SIG-M5 treated with dmso at 0.1 percent for 504 hours (cell line): Measurements from ENCODE around the gene MLF2.
A peak's percentile ranks its signal among the peaks of the same experiment; 100 is the strongest.
"Not testable (repeated sequence)": the region's sequence is repeated elsewhere in the genome, so short reads cannot be mapped to it uniquely, and the experiment has no call there.

Source experiments
- DNase-seq: peaks from one replicate; lab custom pipeline; 2025; ENCODE audit not compliant: unreplicated experiment; lab: John Stamatoyannopoulos, UW

Gene MLF2

DNA sequence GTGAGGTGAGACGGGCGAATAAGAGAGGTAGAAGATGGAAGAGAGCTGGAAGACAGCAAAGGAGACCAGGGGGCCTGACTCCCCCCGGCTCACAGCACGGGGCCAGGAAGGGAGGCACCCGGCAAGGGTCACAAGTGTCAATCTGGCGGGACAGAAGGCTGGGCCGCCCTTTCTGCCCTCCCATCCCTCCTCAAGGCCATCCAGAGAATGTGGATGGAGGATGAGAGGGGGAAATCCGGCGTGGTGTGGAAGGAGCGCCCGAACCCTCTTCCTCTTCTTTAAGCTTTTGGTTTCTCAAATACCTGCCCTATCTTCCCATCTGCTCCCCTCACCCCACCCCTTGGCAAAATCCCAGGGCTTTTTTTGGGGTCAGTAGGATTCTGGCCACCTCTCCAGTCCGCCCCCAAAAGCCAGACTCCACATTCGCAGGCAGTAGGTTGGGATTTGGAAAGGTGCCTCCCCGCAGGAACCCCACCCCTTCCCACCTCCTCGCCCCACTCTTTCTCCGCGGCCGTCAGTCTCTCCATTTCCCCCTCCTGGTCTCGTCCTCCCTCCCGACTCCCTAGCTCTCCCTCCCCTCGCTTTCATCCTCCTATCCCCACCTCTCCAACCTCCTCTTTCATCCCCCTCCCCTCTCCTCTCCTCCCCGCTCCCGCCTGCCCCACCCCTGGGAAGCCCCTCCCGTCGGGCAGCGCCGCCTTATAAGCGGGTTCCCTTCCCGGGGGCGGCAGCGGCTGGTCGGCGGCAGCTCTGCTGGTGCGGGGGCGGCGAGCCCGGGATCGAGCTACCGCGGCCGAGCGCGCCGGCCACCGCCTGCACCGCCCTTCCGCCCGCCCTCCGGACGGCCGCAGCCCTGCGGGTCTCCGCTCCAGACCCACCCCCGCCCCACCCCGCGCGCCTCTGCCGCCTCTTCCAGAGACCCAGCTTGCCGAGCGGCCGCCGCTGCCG is 13.0 kb upstream of the MLF2 start, which contains the start of gene PTMS:
PTMS (plus strand) TSS at position 730 of the 948 bp plus-strand sequence. CDS start 343 bp downstream, outside the sequence.
- peak; percentile 39 for DNase-seq

DNA sequence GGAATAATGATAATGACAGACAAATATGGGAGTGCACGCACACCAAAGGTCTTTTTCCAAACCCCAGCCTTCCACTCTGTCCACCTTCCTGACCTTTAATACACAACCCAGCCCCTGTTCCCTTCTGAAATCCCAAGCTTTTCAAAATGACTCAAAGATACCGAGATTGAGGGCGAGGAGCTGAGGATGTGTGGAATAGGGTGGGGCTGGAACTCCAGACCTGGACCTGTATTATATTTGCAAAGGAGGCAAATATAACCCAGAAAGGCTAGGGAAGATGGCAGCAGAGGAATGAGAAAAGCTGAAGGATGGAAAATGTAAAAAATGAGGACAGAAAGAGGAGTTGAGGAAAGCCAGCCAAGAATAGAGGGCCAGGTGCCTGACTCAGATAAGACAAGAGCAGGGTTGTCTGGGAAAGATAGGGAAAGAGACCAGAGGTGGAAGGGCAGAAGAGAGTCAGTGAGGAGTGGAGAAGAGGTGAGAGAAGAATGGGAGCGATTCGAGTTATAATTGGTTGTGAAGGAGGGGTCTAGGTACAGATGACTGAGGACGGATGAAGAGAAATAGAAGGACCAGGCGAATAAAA is 12.2 kb upstream of the MLF2 start:
- no peak for DNase-seq

DNA sequence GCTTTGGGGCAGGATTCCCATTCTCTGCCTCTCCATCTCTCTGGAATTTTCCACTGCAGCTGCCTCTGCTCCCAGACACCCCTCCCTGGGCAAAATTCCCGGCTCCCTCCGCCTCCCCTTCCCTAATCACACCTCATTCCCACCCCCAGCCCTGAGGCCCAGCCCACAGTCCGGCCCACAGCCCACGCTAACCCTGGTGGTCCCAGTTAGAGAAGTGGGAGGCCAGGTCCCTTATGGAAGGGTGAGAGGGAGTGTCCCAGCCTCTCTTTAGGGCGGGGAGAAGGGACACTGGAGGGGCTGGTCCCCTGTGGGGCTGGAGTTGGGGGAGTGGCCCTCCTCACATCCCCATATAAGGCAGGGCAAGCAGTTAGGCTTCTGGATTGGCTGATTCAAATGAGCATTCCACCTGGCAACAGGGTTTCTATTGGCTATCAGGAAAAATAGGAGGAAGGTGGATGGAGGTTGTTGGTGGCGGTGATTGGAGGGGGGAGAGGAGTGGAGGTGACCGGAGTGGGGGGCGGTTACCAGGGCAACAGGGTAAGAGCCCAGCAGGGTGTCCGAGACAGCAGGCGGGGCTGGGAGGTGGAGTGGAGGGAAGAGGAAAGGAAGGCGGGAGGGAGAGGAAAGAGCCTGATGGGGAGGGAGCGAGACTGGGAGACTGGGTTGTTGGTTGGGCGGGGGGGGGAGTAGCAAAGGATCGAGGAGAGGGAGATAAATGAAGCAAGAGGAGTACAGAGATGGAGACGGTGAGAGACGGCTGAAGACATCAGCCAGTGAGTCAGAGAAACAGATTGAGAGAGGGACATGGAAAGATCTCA is 11.3 kb upstream of the MLF2 start:
- DNase-seq: peak; percentile 99

DNA sequence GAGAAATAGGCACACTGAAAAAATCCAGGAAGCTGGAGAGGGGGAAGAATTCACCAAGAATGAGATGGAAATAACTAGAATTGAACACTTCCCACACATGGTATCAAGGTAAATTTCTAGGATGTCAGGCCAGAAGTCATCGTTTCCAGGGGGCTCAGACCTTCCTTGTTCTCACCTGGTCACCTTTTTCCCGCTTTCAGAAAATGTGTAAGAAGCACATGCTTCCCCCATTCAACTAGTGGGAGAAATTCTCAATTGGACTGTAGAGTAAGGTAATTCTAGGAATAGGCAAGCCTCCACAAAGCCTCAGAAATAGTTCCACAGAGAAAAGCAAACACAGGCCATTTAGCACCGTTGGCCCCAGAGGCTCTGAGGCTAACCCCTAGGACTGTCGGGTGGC is 10.4 kb upstream of the MLF2 start:
- no peak for DNase-seq

DNA sequence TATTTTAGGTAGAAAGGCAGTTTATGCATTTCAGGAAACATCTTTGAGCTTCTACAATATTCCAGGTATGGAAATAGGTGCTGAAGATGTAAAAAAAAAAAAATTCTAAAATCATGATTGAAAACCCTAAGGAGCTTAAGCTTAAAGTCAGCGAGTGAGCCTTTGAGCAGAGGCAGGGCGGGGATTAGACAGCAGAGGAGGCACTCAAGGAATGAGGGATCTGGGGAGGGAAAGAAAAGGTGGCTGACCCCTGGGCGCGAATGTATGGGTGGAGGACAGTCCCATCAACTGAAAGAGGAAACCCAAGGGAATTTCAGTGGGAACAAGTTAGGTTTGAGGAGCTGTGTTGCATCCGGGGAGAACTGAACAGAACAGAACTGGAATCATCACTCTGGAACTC is 6.8 kb upstream of the MLF2 start:
- no peak for DNase-seq

DNA sequence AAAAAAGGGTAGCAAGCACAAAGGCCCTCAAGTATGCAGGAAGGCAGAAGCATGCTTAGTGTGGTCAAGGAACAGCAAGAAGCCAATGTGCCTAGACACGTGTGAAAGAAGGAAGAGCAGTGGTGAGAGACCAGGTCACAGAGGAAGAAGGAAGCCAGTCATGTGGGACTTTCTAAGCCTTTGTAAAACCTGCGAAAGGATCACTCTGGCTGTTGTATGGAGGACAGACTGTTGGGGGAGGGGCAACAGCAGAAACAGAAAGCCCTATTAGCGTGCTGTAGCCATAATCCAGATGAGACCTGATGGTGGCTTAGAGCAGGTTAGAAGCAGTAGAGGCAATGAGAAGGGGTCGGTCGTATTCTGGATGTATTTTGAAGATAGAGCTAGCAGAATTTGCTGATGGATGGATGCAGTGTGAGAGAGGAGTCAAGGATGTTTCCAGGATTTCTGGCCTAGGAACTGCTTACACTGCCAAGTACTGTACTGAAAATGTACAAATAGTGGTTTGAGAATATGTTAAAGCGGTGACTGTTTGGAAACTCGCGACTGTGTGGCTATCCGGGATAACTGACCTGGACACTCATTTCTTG is 5.7 kb upstream of the MLF2 start:
- DNase-seq: no peak

DNA sequence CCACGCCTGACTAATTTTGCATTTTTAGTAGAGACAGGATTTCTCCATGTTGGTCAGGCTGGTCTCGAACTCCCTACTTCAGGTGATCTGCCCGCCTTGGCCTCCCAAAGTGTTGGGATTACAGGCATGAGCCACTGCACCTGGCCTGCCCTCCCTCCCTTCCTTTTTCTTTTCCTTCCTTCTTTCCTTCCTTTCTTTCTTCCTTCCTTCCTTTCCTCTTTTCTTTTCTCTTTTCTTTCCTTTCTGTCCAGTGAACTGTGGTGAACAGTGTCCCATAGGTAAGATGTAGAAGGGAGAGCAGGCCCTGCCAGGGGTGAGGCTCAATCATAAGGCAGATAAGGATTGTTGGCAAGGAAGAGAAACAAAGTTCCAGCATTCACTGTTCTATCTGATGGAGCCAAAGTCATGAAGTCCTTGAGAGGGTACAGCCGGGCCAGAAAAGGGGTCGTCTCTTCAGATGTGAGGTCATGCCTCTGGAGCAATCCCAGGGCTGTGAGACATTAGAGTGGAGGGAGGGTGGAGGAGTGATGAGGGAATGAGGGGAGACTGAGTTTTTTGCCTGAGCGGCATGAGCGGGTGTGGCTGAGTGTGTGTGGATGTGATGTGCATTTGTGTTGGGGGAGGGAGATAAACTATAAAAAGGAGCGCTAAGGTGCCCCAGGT is 4.2 kb upstream of the MLF2 start:
- DNase-seq: no peak

DNA sequence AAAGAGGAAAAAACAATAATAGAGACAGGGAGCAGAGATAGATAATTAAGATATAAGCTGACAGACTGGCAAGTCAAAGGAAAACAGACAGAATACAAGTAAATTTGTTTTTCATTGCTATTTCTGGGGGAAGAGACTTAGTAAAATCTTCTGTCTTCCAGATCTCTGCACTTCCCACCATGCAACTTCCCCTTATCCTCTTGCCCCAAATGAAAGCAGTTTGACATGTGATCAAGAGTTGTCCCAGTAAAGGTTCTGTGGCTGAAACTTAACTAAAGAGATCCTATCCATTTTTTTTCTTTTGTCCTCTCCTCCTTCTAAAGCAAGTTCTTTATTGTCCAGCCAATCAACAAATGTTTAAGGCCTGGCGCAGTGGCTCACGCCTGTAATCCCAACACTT is 1.5 kb upstream of the MLF2 start:
- no peak for DNase-seq

DNA sequence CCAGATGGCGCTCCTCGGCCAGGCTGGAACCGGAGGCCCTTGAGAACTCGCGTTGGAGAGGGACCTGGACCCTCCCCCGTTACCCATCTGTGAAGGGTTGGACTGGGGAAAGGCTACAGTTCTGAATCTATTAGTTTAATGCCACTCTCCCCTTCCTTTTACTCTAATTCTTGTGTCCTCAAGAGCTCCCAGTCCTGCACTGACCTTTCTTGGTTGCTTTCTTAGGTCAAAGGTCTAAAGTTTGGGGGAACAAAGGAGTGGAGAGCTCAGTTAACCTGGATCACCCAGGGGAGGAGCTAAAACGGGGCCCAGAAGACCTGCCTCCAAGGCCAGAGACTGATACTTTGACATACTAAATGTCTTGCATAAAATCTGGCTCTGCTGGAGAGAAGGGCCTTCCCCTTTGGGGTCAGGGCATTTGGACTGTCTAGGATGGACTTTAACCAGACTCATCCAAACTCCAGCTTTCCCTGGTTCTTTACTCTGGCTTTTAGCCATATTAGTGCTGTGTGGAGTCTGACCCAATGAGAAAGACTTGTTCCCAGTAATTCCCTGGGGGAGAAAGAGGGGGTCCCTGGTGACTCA is 923 bp upstream of the MLF2 start:
- no peak for DNase-seq

DNA sequence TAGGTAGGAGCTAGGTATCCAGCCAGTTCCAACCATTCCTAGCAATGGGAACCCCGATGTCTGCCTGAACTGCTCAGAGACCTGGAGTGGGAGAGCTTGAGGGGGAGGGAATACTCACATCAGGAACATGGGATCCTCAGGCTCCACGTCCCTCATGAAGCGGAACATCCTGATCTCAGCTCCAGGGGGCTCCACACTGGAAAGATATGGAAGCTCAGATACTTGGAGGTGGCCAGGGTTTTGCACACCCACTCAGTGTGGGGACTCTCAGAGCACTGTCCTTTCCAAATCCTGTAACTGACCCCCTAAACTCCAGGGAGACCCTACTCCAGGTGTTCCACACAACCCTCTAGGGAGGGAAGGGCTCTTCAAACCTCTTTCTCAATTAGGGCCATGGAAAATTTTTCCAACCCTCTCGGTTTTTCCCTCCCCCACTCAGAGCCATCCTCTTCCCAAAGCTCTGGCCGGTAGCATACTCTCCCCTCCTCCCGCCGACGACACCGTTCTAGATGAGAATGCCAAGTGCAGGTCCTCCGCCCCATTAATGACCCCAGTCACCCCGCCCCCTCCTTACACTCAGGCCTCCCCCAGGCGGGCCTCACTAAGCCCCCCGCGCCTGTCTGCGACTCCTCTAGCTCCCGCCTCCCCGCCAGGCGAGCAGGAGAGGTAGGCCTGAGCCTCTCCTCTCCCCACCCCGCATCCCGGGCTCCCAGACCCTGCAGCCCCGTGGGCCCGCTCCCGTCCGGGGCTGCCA is 597 bp downstream of the MLF2 start:
- no peak for DNase-seq

DNA sequence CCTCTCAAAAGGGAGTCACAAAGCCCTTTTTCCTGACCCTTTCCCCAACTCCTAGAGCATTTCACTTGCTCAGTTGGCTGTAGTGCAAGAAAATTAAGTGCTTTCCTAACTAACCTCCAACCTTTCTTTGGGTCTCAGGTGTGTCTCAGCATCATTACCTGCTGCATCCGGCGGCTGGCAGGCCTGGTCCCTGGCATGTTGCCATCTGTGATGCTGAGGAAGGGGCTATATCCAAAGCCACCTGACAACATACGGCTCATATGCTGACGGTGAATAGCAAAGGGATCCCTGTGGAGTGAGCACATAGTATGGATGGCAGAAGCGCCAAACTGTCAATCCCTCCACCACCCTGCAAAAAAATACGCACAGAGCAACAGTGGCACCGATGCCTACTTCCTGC is 1.2 kb downstream of the MLF2 start:
- DNase-seq: no peak

DNA sequence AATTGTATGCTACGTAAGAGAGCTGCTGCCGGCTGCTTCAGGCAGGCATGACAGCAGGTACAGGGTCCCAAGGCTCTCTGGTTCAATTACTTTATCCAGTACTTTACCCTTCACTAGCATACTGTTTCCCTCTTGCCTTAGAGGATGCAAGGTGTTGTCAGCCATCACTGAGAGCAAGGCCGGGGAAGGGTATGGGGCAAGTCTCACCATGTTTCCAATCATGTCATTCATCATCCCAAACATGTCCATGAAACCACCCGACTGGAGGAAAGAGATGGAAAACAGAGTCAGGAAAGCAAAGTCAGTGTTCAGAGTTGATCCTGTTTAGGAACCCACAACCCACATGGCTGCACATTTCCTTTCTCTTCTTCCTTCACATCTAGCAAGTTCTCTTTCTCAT is 2.4 kb downstream of the MLF2 start:
- DNase-seq: no peak

DNA sequence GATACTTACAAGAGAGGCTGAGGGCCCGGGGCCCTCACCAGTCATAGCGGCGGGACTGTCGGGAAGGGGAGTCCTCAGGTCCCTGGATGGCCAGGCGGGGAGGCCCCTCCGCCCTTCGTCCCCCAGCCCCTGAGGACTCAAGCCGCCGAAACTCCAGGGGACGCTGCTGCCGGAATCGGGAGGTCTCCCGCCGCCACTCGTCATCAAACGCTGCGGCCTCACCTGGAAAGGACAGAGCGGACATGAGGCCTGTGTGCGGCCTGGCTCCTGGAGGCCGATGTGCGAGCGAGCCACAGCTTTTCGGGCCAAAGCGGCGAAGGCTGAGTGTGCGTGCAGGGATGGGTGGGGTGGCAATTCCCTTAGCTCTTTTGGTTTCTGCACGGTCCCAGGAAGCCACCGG is 4.2 kb downstream of the MLF2 start:
- no peak for DNase-seq

DNA sequence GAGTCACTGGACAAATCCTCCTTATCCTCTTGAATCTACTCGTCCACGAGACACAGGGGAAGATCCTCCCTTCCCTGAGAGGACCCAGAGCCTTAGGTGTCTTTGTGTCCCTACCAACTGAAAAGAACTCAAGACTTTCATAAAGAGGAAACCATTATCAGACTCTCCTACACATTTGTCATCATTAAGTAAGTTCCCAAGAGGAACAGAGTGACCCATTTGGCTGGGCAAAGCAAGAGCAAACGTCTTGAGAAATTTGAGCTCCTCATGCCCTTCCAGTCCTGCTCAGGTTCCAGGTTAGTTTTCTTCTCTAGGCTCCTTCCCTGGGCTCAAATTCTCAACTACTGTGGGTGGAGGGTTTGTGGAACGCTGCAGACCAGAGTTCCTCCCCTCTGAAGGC is 5.7 kb downstream of the MLF2 start:
- no peak for DNase-seq

DNA sequence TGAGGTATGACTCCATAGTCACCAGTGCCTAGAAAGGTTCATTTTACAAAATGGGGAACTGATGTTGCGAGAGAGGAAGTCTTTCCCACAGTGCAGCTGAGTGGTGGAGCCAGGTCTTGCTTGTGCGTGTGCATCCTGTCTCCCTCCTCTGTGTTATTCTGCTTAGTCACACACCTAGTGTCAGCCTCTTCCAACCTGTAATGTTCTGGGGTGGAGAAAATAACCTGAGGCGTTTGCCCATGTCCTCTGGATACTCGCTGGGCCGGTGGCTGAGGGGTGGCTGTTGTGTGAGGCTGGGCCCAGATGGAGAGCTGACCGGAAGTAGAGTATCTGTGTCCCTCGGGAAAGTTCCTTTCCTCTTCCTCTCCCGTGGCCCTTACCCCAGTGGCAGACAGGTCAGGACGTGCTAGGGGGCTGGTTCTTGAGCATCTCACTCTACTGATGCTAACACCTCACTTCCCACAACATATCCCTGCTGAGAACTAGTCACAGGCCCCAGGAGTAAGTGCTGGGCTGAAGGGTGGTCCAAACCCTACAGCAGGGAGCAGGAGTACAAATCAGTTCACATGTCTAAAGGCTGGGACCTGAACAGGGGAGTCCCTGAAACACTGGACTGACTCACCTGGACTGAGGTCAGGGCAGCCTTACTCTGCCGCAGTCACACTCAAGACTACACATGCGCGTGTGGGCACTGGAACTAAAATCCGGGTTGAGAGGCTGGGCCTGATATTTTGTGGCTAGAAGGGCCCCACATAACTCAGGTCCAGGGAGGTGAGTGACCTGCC is 7.0 kb downstream of the MLF2 start:
- DNase-seq: peak; percentile 91

DNA sequence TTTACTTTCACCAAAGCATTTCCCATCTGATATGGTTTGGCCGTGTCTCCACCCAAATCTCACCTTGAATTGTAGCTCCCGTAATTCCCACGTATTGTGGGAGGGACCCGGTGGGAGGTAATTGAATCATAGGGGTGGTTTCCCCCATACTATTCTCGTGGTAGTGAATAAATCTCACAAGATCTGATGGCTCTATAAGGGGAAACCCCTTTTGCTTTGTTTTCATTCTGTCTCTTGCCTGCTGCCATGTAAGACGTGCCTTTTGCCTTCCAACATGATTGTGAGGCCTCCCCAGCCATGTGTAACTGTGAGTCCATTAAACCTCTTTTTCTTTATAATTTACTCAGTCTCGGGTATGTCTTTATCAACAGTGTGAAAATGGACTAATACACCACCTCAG is 9.6 kb downstream of the MLF2 start:
- DNase-seq: not testable (repeated sequence)

DNA sequence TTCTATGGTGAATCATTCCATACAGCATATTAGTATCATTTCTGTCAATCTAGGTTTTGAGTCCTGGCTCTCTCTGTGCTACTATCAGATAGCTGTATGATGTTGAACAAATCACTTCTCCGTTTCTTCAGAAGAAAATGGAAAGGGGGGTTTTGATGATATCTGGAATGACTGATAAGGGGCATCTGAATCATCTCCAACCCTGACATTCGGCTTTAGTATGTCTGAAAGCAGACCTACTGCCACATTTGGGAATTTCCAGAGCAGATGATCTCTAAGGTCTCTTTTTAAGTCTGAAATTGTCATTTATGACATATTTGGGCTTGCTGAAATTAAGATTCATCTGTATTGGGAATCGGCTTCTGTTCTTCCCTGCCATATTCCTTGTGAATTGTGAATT is 10.1 kb downstream of the MLF2 start:
- DNase-seq: no peak

DNA sequence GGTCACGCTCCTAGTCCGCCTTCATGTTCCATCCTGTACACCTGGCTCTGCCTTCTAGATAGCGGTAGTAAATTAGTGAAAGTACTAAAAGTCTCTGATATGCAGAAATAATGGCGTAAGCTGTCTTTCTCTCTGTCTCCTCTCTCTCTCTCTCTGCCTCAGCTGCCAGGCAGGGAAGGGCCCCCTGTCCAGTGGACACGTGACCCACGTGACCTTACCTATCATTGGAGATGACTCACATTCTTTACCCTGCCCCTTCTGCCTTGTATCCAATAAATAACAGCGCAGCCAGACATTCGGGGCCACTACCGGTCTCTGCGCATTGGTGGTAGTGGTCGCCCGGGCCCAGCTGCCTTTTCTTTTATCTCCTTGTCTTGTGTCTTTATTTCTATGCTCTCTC is 10.9 kb downstream of the MLF2 start:
- not testable (repeated sequence) for DNase-seq

DNA sequence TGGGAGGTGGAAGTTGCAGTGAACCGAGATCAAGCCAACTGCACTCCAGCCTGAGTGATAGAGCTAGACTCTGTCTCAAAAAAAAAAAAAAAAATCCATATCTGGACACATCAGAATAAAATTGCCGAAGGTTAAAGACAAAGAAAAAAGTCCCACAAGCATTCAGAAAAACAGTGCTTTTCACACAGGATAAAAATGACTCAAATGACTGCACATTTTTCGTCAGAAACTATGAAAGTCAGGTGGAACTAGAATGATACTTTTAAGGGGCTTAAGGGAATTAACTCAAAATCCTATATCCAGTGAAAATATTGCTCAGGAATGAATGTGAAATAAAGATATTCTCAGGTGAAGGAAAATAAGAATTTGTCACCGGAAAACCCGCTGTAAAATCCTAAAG is 16.2 kb downstream of the MLF2 start:
- no peak for DNase-seq
